T-helper 2 cell treated with Interferon-gamma antibody and Interleukin-4, amounts not matched to agents 5 μg/mL and 100 μg/mL, for 36 hours (primary cell): Measurements from ENCODE around the gene EIF4G1.
A peak's percentile ranks its signal among the peaks of the same experiment; 100 is the strongest.

Experiments
- DNase-seq: peaks from one replicate; pipeline ENCODE4 v3.0.0; 2021; ENCODE audit warnings: low spot score
- H3K27ac Mint-ChIP-seq: one replicate; pipeline ENCODE4 v1.8.0; 2021; ENCODE audit warnings: mild to moderate bottlenecking, mixed read lengths
- H3K27me3 Mint-ChIP-seq: one replicate; pipeline ENCODE4 v1.8.0; 2021; ENCODE audit warnings: low read depth, mixed read lengths
- H3K36me3 Mint-ChIP-seq: one replicate; pipeline ENCODE4 v1.8.0; 2021; ENCODE audit warnings: low read depth, mixed read lengths
- H3K4me1 Mint-ChIP-seq: one replicate; pipeline ENCODE4 v1.8.0; 2021; ENCODE audit warnings: low read depth, mixed read lengths
- H3K4me3 Mint-ChIP-seq: one replicate; pipeline ENCODE4 v1.8.0; 2022; ENCODE audit warnings: mild to moderate bottlenecking, moderate library complexity, mixed read lengths
- H3K9me3 Mint-ChIP-seq: one replicate; pipeline ENCODE4 v1.8.0; 2021; ENCODE audit warnings: mixed read lengths

Gene EIF4G1

GRCh38 chr3:184372296-184372821, 58.0 kb downstream of the EIF4G1 start:
- H3K4me1 Mint-ChIP-seq, result peaks cover 4% of the 10 kb centered on the region
- peaks cover 20% of the 10 kb centered on the region for H3K36me3 Mint-ChIP-seq
- no peak for DNase-seq
- no peak overlapping the region for H3K27ac Mint-ChIP-seq
- H3K4me3 Mint-ChIP-seq, result no peak overlapping the region
- H3K27me3 Mint-ChIP-seq, result peaks cover 17% of the 10 kb centered on the region
- no peaks in the 10 kb centered on the region for H3K9me3 Mint-ChIP-seq

GRCh38 chr3:184372911-184373310, 58.5 kb downstream of the EIF4G1 start:
- peaks cover 4% of the 10 kb centered on the region for H3K4me1 Mint-ChIP-seq
- no peak for DNase-seq
- H3K4me3 Mint-ChIP-seq, result no peak overlapping the region
- H3K36me3 Mint-ChIP-seq, result peaks cover 16% of the 10 kb centered on the region
- H3K9me3 Mint-ChIP-seq, result no peaks in the 10 kb centered on the region
- peaks cover 22% of the 10 kb centered on the region for H3K27me3 Mint-ChIP-seq
- H3K27ac Mint-ChIP-seq, result no peak overlapping the region

GRCh38 chr3:184373422-184373821, 59.0 kb downstream of the EIF4G1 start:
- H3K36me3 Mint-ChIP-seq, result peaks cover 12% of the 10 kb centered on the region
- no peak for DNase-seq
- peaks cover 28% of the 10 kb centered on the region for H3K27me3 Mint-ChIP-seq
- H3K9me3 Mint-ChIP-seq, result no peaks in the 10 kb centered on the region
- no peak overlapping the region for H3K4me3 Mint-ChIP-seq
- H3K27ac Mint-ChIP-seq, result no peak overlapping the region
- H3K4me1 Mint-ChIP-seq, result peaks cover 4% of the 10 kb centered on the region

- no peak overlapping the region for H3K4me3 Mint-ChIP-seq
- H3K4me1 Mint-ChIP-seq, result peaks cover 4% of the 10 kb centered on the region
- H3K36me3 Mint-ChIP-seq, result peaks cover 2% of the 10 kb centered on the region
- peaks cover 41% of the 10 kb centered on the region for H3K27me3 Mint-ChIP-seq
- H3K27ac Mint-ChIP-seq, result no peak overlapping the region
- no peak for DNase-seq
- H3K9me3 Mint-ChIP-seq, result no peaks in the 10 kb centered on the region
Observed at GRCh38 chr3:184375747-184376461, 61.5 kb downstream of the EIF4G1 start.

DNA sequence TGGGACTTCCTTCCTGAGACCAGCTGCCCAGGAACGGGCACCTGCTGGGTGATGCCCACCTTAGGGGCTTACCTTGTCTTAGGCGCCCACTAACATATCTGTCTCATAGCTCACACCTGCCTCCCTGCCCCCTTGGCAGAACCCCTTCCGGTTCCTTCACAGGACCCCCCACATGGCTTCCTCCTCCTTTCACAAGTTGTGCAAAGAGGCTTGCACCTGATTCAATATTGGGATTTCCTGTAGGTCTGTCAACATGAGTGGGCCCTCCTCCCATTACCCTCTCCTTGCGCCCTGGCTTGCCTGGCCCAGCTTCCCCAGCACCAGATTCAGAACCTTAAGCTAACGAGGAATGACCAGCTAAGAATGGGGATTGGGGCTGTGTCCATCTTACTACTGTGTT, 63.0 kb downstream of the EIF4G1 start:
- no peak overlapping the region for H3K27ac Mint-ChIP-seq
- H3K9me3 Mint-ChIP-seq, result no peaks in the 10 kb centered on the region
- DNase-seq, result no peak
- H3K4me1 Mint-ChIP-seq, result no peaks in the 10 kb centered on the region
- no peak overlapping the region for H3K4me3 Mint-ChIP-seq
- no peaks in the 10 kb centered on the region for H3K36me3 Mint-ChIP-seq
- peaks cover 54% of the 10 kb centered on the region for H3K27me3 Mint-ChIP-seq

DNA sequence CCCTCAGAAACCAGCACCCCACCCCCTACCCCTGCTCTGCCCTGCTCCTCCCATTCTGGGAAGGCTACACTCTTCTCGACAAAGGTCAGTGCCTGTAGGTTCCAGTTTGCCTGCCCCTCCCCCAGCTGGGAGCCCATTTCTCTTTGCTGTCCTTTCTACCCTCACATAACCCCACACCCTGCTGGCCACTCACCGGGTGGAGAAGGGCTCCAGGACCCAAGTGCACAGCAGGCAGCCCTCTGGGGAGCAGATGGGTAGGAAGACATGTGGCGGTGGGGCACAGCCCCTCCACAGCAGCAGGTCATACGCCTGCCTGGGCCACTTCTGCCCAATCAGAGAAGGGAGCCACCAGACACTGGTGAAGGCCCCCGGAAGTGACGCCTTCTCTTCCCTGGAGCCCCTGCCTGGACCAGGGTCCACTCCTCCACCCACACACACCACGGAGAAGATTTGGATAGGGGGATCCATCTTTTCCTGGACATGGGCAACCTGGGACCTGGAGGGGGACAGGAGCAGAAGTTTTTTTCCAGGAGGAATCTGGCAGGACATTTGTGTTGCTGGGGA, 63.6 kb downstream of the EIF4G1 start, which contains the start of gene THPO:
THPO (minus strand) TSS at position 326 of the 564 bp plus-strand sequence. CDS start 1,948 bp downstream, outside the sequence.
- H3K27ac Mint-ChIP-seq, result no peak within 1 kb of the TSS
- no peaks in the 10 kb centered on the region for H3K36me3 Mint-ChIP-seq
- no peaks in the 10 kb centered on the region for H3K9me3 Mint-ChIP-seq
- H3K27me3 Mint-ChIP-seq, result peaks cover 58% of the 10 kb centered on the region
- DNase-seq, result no peak
- no peak within 1 kb of the TSS for H3K4me3 Mint-ChIP-seq
- no peaks in the 10 kb centered on the region for H3K4me1 Mint-ChIP-seq

DNA sequence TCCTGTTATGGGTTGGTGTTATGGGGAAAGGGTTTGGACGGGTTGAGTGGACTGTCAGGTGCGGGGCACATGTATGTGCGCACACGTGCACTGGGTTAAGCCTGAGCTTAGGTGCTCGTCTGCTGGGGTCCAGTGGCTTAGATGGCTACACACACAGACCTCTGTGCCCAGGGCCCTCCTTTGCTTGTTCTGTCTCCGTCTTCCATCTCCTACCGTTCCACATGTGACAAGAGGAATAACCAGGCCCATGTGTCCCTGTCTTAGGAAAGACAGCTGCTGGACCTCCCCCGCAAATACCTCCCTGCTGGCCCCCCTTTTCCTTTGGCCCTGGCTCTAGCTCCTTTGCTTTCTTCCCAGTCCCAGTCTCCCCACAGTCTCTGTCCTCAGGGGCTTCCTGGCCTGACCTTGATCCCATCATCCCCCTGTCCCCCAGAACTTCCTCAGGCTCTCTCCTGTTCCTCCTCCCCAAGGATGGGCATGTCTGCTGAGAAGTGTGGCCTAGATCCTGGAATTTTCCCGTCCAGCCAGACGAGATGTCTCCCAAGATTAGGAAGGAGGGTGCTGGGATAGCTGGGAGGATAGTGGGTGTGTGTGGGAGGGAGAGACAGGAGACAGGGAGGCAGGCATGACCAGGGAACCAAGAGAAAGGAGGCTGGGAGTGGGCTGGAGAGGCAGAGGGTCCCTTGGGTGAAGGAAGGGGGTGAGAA, 64.4 kb downstream of the EIF4G1 start:
- no peak for DNase-seq
- Mint-ChIP-seq H3K36me3 (no peaks in the 10 kb centered on the region), H3K27me3 (peaks cover 62% of the 10 kb centered on the region), H3K9me3 (no peaks in the 10 kb centered on the region), H3K4me1 (no peaks in the 10 kb centered on the region), H3K27ac (no peak overlapping the region), H3K4me3 (peak overlapping the region; percentile 52)

GRCh38 chr3:184379358-184380184, 65.2 kb downstream of the EIF4G1 start, which contains the start of gene CHRD:
Gene CHRD, plus strand, starts transcription at chr3:184380054. Its CDS starts 265 bp downstream, at chr3:184380319.
- H3K9me3 Mint-ChIP-seq, result no peaks in the 10 kb centered on the region
- peaks cover 66% of the 10 kb centered on the region for H3K27me3 Mint-ChIP-seq
- H3K4me1 Mint-ChIP-seq, result no peaks in the 10 kb centered on the region
- peak within 1 kb of the TSS; percentile 52 for H3K4me3 Mint-ChIP-seq
- H3K36me3 Mint-ChIP-seq, result no peaks in the 10 kb centered on the region
- H3K27ac Mint-ChIP-seq, result no peak within 1 kb of the TSS
- no peak for DNase-seq

DNA sequence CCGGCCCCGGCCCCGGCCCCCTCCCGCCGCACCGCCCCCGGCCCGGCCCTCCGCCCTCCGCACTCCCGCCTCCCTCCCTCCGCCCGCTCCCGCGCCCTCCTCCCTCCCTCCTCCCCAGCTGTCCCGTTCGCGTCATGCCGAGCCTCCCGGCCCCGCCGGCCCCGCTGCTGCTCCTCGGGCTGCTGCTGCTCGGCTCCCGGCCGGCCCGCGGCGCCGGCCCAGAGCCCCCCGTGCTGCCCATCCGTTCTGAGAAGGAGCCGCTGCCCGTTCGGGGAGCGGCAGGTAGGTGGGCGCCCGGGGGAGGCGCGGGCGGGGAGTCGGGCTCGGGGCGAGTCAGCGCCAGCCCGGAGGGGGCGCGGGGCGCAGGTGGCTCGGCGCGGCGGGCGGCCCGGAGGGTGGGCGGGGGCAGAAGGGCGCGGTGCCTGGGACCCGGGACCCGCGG, 65.8 kb downstream of the EIF4G1 start:
- H3K27ac Mint-ChIP-seq, result no peak overlapping the region
- no peaks in the 10 kb centered on the region for H3K4me1 Mint-ChIP-seq
- no peaks in the 10 kb centered on the region for H3K9me3 Mint-ChIP-seq
- DNase-seq, result no peak
- peaks cover 62% of the 10 kb centered on the region for H3K27me3 Mint-ChIP-seq
- H3K4me3 Mint-ChIP-seq, result no peak overlapping the region
- H3K36me3 Mint-ChIP-seq, result no peaks in the 10 kb centered on the region

DNA sequence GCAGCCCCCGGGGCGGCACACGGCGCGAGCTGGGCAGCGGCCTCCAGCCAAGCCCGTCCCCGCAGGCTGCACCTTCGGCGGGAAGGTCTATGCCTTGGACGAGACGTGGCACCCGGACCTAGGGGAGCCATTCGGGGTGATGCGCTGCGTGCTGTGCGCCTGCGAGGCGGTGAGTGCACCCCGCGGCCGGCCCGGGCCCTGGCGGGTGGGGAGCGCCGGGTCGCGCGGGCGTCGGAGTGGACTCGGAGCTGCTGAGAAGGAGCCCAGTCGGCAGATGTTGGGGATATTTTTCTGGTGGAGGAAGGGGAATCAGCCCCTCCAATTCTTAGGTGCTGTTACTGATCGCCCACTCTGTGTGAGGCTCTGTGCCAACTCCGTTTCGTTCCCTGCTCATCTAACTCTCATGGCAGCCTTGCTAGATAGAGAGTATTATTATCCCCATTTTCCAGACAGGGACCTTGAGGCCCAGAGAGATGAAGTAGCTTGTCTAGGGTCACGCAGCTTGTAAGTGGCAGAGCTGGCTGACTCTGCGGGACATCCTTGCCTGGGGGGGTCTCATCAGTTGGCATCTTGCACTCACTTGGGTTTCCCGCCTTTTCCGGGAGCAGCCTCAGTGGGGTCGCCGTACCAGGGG, 66.3 kb downstream of the EIF4G1 start:
- Mint-ChIP-seq H3K4me1 (no peaks in the 10 kb centered on the region), H3K36me3 (no peaks in the 10 kb centered on the region), H3K27ac (no peak overlapping the region), H3K9me3 (no peaks in the 10 kb centered on the region), H3K27me3 (peaks cover 58% of the 10 kb centered on the region), H3K4me3 (no peak overlapping the region)
- no peak for DNase-seq

DNA sequence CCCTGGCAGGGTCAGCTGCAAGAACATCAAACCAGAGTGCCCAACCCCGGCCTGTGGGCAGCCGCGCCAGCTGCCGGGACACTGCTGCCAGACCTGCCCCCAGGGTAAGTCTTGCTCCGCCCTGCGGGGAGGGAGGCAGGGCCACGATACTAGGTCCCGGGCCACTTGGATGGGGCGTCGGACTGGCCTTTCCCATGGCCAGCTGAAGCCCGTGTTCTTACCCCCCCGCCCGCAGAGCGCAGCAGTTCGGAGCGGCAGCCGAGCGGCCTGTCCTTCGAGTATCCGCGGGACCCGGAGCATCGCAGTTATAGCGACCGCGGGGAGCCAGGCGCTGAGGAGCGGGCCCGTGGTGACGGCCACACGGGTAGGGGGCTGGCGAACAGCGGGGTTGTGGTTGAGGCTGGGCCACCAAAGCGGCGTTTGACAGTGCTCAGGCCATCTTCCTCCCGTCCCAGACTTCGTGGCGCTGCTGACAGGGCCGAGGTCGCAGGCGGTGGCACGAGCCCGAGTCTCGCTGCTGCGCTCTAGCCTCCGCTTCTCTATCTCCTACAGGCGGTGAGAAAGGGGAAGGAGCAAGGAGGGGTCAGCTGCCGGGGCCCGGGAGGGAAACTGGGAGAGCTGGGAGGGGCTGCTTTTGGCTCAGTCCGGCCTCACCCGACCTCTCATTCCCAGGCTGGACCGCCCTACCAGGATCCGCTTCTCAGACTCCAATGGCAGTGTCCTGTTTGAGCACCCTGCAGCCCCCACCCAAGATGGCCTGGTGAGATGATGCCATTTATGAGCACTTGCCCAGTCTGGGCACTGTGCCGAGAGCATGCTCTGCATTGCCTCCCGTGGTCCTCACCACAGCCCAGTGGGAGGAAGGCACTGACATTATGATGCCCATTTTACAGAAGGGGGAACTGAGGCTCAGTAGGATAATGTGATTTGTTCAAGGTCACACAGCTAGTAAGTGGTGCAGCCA, 67.1 kb downstream of the EIF4G1 start:
- peaks cover 57% of the 10 kb centered on the region for H3K27me3 Mint-ChIP-seq
- no peaks in the 10 kb centered on the region for H3K4me1 Mint-ChIP-seq
- H3K9me3 Mint-ChIP-seq, result no peaks in the 10 kb centered on the region
- H3K27ac Mint-ChIP-seq, result no peak overlapping the region
- H3K36me3 Mint-ChIP-seq, result no peaks in the 10 kb centered on the region
- no peak overlapping the region for H3K4me3 Mint-ChIP-seq
- DNase-seq, result no peak

- Mint-ChIP-seq H3K4me3 (no peak overlapping the region), H3K36me3 (no peaks in the 10 kb centered on the region), H3K4me1 (no peaks in the 10 kb centered on the region), H3K27ac (no peak overlapping the region), H3K9me3 (no peaks in the 10 kb centered on the region), H3K27me3 (peaks cover 50% of the 10 kb centered on the region)
- no peak for DNase-seq
Observed at GRCh38 chr3:184382326-184383032, 68.1 kb downstream of the EIF4G1 start.
